ENCODE data around the gene GLYATL3. TPM values are rescaled to one million over a fixed set of nuclear protein-coding genes. Genes with fewer than 3 reads are reported as not detected.

GLYATL3 gene
- total RNA-seq, 2 experiments from 2014 or later: not detected

GRCh38 chr6:49563006-49563886 lies 63.5 kb downstream of the GLYATL3 start:
- Histone ChIP-seq H3K4me3 (ENCODE audit: low read depth, low read length, poor library complexity, severe bottlenecking) (no peak overlapping the region), H3K27ac (ENCODE audit: low read depth, low read length, poor library complexity, severe bottlenecking) (no peak overlapping the region), H2AFZ (ENCODE audit: low read length) (no peak overlapping the region), H3K79me2 (ENCODE audit: insufficient read depth, low read depth, low read length) (no peaks in the 10 kb centered on the region), H3K4me1 (ENCODE audit: insufficient read depth, low read length, poor library complexity, severe bottlenecking) (no peaks in the 10 kb centered on the region), H3K36me3 (ENCODE audit: insufficient read depth, low read length) (no peaks in the 10 kb centered on the region), H4K20me1 (ENCODE audit: insufficient read depth, low read length) (no peaks in the 10 kb centered on the region), H3K9me3 (ENCODE audit: low read length) (no peaks in the 10 kb centered on the region), H3K9me2 (ENCODE audit: insufficient read depth, low read length) (no peaks in the 10 kb centered on the region), H3K4me2 (ENCODE audit: low read length) (no peak overlapping the region)
- CTCF ChIA-PET (ENCODE audit: unreplicated experiment): no interaction called here
- intact Hi-C loops (cut with micrococcal nuclease; ENCODE audit: unreplicated experiment): no loop called here
- TF ChIP-seq CTCF (conservative IDR thresholded peaks at IDR 0.05; ENCODE audit: low read length): no peak
- no peak for TF ChIP-seq EZH2phosphoT487 (IDR thresholded peaks at IDR 0.05; ENCODE audit: borderline replicate concordance, low read depth, low read length)
- no TSS peak for BruUV-seq (replicated peaks)
- POLR2A ChIA-PET: interaction anchor here (0.7 kb wide), 2 partner anchors 102 to 1596 kb away, joined by 3 read pairs; no protein-coding TSS in a partner anchor
- no peak for DNase-seq (ENCODE audit: low spot score)

GRCh38 chr6:49564552-49564951 lies 64.8 kb downstream of the GLYATL3 start:
- Histone ChIP-seq H3K79me2 (ENCODE audit: insufficient read depth, low read depth, low read length) (no peaks in the 10 kb centered on the region), H3K36me3 (ENCODE audit: insufficient read depth, low read length) (no peaks in the 10 kb centered on the region), H3K27ac (ENCODE audit: low read depth, low read length, poor library complexity, severe bottlenecking) (no peak overlapping the region), H4K20me1 (ENCODE audit: insufficient read depth, low read length) (no peaks in the 10 kb centered on the region), H2AFZ (ENCODE audit: low read length) (no peak overlapping the region), H3K4me2 (ENCODE audit: low read length) (no peak overlapping the region), H3K9me2 (ENCODE audit: insufficient read depth, low read length) (no peaks in the 10 kb centered on the region), H3K9me3 (ENCODE audit: low read length) (no peaks in the 10 kb centered on the region), H3K4me1 (ENCODE audit: insufficient read depth, low read length, poor library complexity, severe bottlenecking) (no peaks in the 10 kb centered on the region), H3K4me3 (ENCODE audit: low read depth, low read length, poor library complexity, severe bottlenecking) (no peak overlapping the region)
- no peak for DNase-seq (ENCODE audit: low spot score)
- CTCF ChIA-PET (ENCODE audit: unreplicated experiment): no interaction called here
- no peak for TF ChIP-seq EZH2phosphoT487 (IDR thresholded peaks at IDR 0.05; ENCODE audit: borderline replicate concordance, low read depth, low read length)
- TF ChIP-seq CTCF (conservative IDR thresholded peaks at IDR 0.05; ENCODE audit: low read length): no peak
- BruUV-seq (replicated peaks): no TSS peak
- intact Hi-C loops (cut with micrococcal nuclease; ENCODE audit: unreplicated experiment): no loop called here
- POLR2A ChIA-PET: no interaction called here

- Histone ChIP-seq H3K4me2 (ENCODE audit: low read length) (no peak overlapping the region), H3K36me3 (ENCODE audit: insufficient read depth, low read length) (no peaks in the 10 kb centered on the region), H3K9me2 (ENCODE audit: insufficient read depth, low read length) (no peaks in the 10 kb centered on the region), H4K20me1 (ENCODE audit: insufficient read depth, low read length) (no peaks in the 10 kb centered on the region), H3K9me3 (ENCODE audit: low read length) (no peaks in the 10 kb centered on the region), H3K79me2 (ENCODE audit: insufficient read depth, low read depth, low read length) (no peaks in the 10 kb centered on the region), H3K27ac (ENCODE audit: low read depth, low read length, poor library complexity, severe bottlenecking) (no peak overlapping the region), H2AFZ (ENCODE audit: low read length) (no peak overlapping the region), H3K4me1 (ENCODE audit: insufficient read depth, low read length, poor library complexity, severe bottlenecking) (no peaks in the 10 kb centered on the region), H3K4me3 (ENCODE audit: low read depth, low read length, poor library complexity, severe bottlenecking) (no peak overlapping the region)
- ChIA-PET POLR2A (no interaction called here), CTCF (ENCODE audit: unreplicated experiment) (no interaction called here)
- intact Hi-C loops (cut with micrococcal nuclease; ENCODE audit: unreplicated experiment): no loop called here
- no peak for TF ChIP-seq EZH2phosphoT487 (IDR thresholded peaks at IDR 0.05; ENCODE audit: borderline replicate concordance, low read depth, low read length)
- no peak for TF ChIP-seq CTCF (conservative IDR thresholded peaks at IDR 0.05; ENCODE audit: low read length)
- no peak for DNase-seq (ENCODE audit: low spot score)
- BruUV-seq (replicated peaks): no TSS peak
Observed at GRCh38 chr6:49565261-49565660, 65.5 kb downstream of the GLYATL3 start.

Measured in OCI-LY7 (cell line).